HCT116 (cell line): ENCODE measurements around the gene SPRN. TPM values are rescaled to one million over a fixed set of nuclear protein-coding genes. Genes with fewer than 3 reads are reported as not detected.

Source experiments
- ATAC-seq: fragments of 200-7000 bp; cut with Tn5 transposase; 2 replicates; pipeline ENCODE4 v1.9.1; 2020; ENCODE audit warnings: mild to moderate bottlenecking, moderate library complexity
- BruUV-seq: library from RNA; stranded (reverse); fragments of 400-500 nt; replicated peaks from 2 replicates; lab custom pipeline; 2021; lab: Mats Ljungman, UMichigan
- CTCF ChIA-PET: fragments of 300-600 bp; sonication (Branson Sonifier 250); formaldehyde crosslinking; loops from one replicate; lab custom pipeline; 2021; ENCODE audit warnings: antibody characterized with exemption; lab: Charles Lee
- POLR2A ChIA-PET: fragments of 300-600, 350-600 bp; sonication (Branson Sonifier 250); formaldehyde crosslinking; loops from one replicate; lab custom pipeline; 2021; ENCODE audit warnings: antibody characterized with exemption; lab: Charles Lee
- RAD21 ChIA-PET, 2 experiments: fragments of 300-600 bp; sonication (Branson Sonifier 250); formaldehyde crosslinking; loops; one replicate each; lab custom pipeline; 2023; ENCODE audit warnings: low total read pairs in 2 of 2; ENCODE audit not compliant: uncharacterized antibody in 2 of 2, unreplicated experiment in 2 of 2, low non-redundant PET in 1 of 2; lab: Charles Lee
- DNase-seq: peaks from one replicate; pipeline ENCODE4 v3.0.0-alpha.2; 2010; ENCODE audit warnings: low read depth, low spot score
- H2AFZ ChIP-seq: fragments of 200-600 bp; shearing (Covaris generic), sonication (generic); 2 replicates; pipeline ENCODE4 v1.6.1; 2017; ENCODE audit warnings: low read depth, mixed run types, mixed read lengths, antibody characterized with exemption, low read length; ENCODE audit not compliant: poor library complexity, severe bottlenecking
- H3K27ac ChIP-seq: 2 replicates; pipeline ENCODE4 v1.5.1; 2012; ENCODE audit warnings: low read depth, low read length
- H3K27me3 ChIP-seq: fragments of 200-600 bp; sonication (generic); 2 replicates; pipeline ENCODE4 v1.6.1; 2016; ENCODE audit warnings: mixed run types, low read length, mixed read lengths; ENCODE audit not compliant: insufficient read depth
- H3K36me3 ChIP-seq, 2 experiments: fragments of 200-500 bp in 1 of 2; fragments of 200-600 bp in 1 of 2; sonication (Bioruptor generic) in 1 of 2; sonication (generic) in 1 of 2; 2 replicates each; pipeline versions ENCODE4 v1.5.1 to v1.6.1; 2014 to 2016; ENCODE audit warnings: low read length in 2 of 2, inconsistent platforms in 1 of 2, mixed read lengths in 1 of 2, mixed run types in 1 of 2; ENCODE audit not compliant: insufficient read depth in 2 of 2, control insufficient read depth in 1 of 2
- H3K4me1 ChIP-seq, 2 experiments: fragments of 200-600 bp in 1 of 2; sonication (generic) in 1 of 2; 2 replicates each; pipeline versions ENCODE4 v1.5.1 to v1.6.1; 2012 to 2017; ENCODE audit warnings: low read length in 2 of 2, inconsistent platforms in 1 of 2, mild to moderate bottlenecking in 1 of 2, mixed read lengths in 1 of 2, mixed run types in 1 of 2, moderate library complexity in 1 of 2; ENCODE audit not compliant: insufficient read depth in 2 of 2, control insufficient read depth in 1 of 2
- H3K4me2 ChIP-seq: fragments of 200-600 bp; sonication (generic); 2 replicates; pipeline ENCODE4 v1.6.1; 2017; ENCODE audit warnings: mixed run types, low read length, mixed read lengths
- H3K4me3 ChIP-seq, 2 experiments: fragments of 200-600 bp in 1 of 2; sonication (generic) in 1 of 2; replicated peaks in 1 of 2; 2 replicates each; pipeline ENCODE4 v1.5.1; 2011 to 2016; ENCODE audit warnings: low read length in 2 of 2, control low read depth in 1 of 2, low read depth in 1 of 2, mild to moderate bottlenecking in 1 of 2, mixed read lengths in 1 of 2, mixed run types in 1 of 2
- H3K79me2 ChIP-seq: fragments of 200-600 bp; sonication (generic); 2 replicates; pipeline ENCODE4 v1.6.1; 2017; ENCODE audit warnings: mild to moderate bottlenecking, mixed run types, low read length, moderate library complexity, mixed read lengths; ENCODE audit not compliant: insufficient read depth
- H3K9ac ChIP-seq: fragments of 200-600 bp; sonication (generic); 2 replicates; pipeline ENCODE4 v1.6.1; 2016; ENCODE audit warnings: low read length, mixed read lengths
- H3K9me2 ChIP-seq: fragments of 200-600 bp; sonication (generic), shearing (Covaris generic); 2 replicates; pipeline ENCODE4 v1.6.1; 2017; ENCODE audit warnings: mixed run types, mild to moderate bottlenecking, moderate library complexity; ENCODE audit not compliant: insufficient read depth
- H3K9me3 ChIP-seq, 2 experiments: fragments of 200-500 bp in 1 of 2; fragments of 200-600 bp in 1 of 2; sonication (Bioruptor generic) in 1 of 2; sonication (generic) in 1 of 2; 2 replicates each; pipeline ENCODE4 v1.6.1; 2014 to 2017; ENCODE audit warnings: low read length in 2 of 2, mixed read lengths in 2 of 2, inconsistent platforms in 1 of 2, low read depth in 1 of 2, mild to moderate bottlenecking in 1 of 2, mixed run types in 1 of 2, moderate library complexity in 1 of 2; ENCODE audit not compliant: control insufficient read depth in 1 of 2, insufficient read depth in 1 of 2
- H4K20me1 ChIP-seq: fragments of 200-600 bp; sonication (generic), shearing (Covaris generic); 2 replicates; pipeline ENCODE4 v1.6.1; 2017; ENCODE audit warnings: mixed run types, mild to moderate bottlenecking, moderate library complexity; ENCODE audit not compliant: insufficient read depth
- CBX3 ChIP-seq: IDR thresholded peaks from 2 replicates; pipeline ENCODE4 v1.6.1; 2012; ENCODE audit warnings: low read depth
- MAX ChIP-seq: IDR thresholded peaks from 2 replicates; pipeline ENCODE4 v1.6.1; 2012
- POLR2AphosphoS5 ChIP-seq: IDR thresholded peaks from 2 replicates; pipeline ENCODE4 v1.6.1; 2011; ENCODE audit warnings: mild to moderate bottlenecking, low read depth, low read length, moderate library complexity
- RAD21 ChIP-seq: IDR thresholded peaks from 2 replicates; pipeline ENCODE4 v1.6.1; 2012; ENCODE audit warnings: low read depth, mild to moderate bottlenecking
- REST ChIP-seq: IDR thresholded peaks from 2 replicates; pipeline ENCODE4 v1.6.1; 2012; ENCODE audit warnings: low read depth
- ZNF274 ChIP-seq: fragments of 200-500 bp; sonication (Bioruptor generic); IDR thresholded peaks from 2 replicates; pipeline ENCODE4 v1.6.1; 2014; ENCODE audit warnings: mild to moderate bottlenecking, low read depth, low read length, inconsistent platforms
- intact Hi-C: fragments of 100-400 bp; cut with micrococcal nuclease; formaldehyde crosslinking; loops from 2 replicates; pipeline ENCODE4 v1.10.0; 2022
- total RNA-seq: library from RNA; stranded (reverse); gene quantifications from one replicate; pipeline ENCODE4 v1.2.1, GENCODE V29; 2021; ENCODE audit not compliant: unreplicated experiment

The SPRN gene
- total RNA-seq, 1 experiment from 2014 or later = not detected

GRCh38 chr10:133401500-133401899 lies 22.9 kb downstream of the SPRN start:
- POLR2A ChIA-PET = no interaction called here
- CTCF ChIA-PET = no interaction called here
- Histone ChIP-seq H4K20me1 (no peaks in the 10 kb centered on the region), H3K79me2 (peaks cover 21% of the 10 kb centered on the region), H3K4me3 (no peak overlapping the region), H3K4me1 (no peaks in the 10 kb centered on the region), H3K27me3 (no peaks in the 10 kb centered on the region), H3K36me3 (no peaks in the 10 kb centered on the region; a peak in 1 of 4 replicates), H3K9ac (no peak overlapping the region), H3K4me2 (no peak overlapping the region)
- RAD21 ChIA-PET = no interaction called here
- BruUV-seq = no TSS peak
- TF ChIP-seq POLR2AphosphoS5 = no peak
- TF ChIP-seq RAD21 = no peak
- no peak for TF ChIP-seq MAX
- no peak for TF ChIP-seq CBX3
- TF ChIP-seq REST = no peak
- no peak for TF ChIP-seq ZNF274
- TF ChIP-seq, all 23 proteins: peak for 0
- Histone ChIP-seq H3K27ac (no peak overlapping the region), H3K9me2 (no peaks in the 10 kb centered on the region), H3K9me3 (no peaks in the 10 kb centered on the region), H2AFZ (no peak overlapping the region)
- intact Hi-C loops = no loop called here
- no peak for ATAC-seq
- no peak for DNase-seq
